ENCODE results near the gene MT1M.

- TF ChIP-seq, protein P1, sequence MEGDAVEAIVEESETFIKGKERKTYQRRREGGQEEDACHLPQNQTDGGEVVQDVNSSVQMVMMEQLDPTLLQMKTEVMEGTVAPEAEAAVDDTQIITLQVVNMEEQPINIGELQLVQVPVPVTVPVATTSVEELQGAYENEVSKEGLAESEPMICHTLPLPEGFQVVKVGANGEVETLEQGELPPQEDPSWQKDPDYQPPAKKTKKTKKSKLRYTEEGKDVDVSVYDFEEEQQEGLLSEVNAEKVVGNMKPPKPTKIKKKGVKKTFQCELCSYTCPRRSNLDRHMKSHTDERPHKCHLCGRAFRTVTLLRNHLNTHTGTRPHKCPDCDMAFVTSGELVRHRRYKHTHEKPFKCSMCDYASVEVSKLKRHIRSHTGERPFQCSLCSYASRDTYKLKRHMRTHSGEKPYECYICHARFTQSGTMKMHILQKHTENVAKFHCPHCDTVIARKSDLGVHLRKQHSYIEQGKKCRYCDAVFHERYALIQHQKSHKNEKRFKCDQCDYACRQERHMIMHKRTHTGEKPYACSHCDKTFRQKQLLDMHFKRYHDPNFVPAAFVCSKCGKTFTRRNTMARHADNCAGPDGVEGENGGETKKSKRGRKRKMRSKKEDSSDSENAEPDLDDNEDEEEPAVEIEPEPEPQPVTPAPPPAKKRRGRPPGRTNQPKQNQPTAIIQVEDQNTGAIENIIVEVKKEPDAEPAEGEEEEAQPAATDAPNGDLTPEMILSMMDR (IDR thresholded peaks at IDR 0.05) = no peak
- TF ChIP-seq POLR2A (IDR thresholded peaks at IDR 0.05) = no peak
Observed at GRCh38 chr16:56626685-56627084, 5.8 kb upstream of the MT1M start.
